ENCODE data around the gene VAV1.
"Not testable (repeated sequence)": the region's sequence is repeated elsewhere in the genome, so short reads cannot be mapped to it uniquely, and the experiment has no call there.

DNA sequence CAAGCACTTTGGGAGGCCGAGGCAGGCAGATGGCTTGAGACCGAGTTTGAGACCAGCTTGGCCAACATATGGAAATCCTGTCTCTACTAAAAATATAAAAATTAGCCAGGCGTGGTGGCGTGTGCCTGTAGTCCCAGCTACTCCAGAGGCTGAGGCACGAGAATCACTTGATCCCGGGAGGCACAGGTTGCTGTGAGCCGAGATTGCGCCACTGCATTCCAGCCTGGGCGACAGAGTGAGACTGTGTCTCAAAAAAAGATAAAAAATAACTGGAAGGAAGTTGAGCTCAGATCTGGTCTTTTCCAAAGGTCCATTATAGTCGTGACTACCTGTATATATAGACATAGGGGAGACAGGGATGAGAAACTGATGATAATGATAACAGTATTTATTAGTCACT lies 24.0 kb upstream of the VAV1 start:
- TF ChIP-seq, protein P1, sequence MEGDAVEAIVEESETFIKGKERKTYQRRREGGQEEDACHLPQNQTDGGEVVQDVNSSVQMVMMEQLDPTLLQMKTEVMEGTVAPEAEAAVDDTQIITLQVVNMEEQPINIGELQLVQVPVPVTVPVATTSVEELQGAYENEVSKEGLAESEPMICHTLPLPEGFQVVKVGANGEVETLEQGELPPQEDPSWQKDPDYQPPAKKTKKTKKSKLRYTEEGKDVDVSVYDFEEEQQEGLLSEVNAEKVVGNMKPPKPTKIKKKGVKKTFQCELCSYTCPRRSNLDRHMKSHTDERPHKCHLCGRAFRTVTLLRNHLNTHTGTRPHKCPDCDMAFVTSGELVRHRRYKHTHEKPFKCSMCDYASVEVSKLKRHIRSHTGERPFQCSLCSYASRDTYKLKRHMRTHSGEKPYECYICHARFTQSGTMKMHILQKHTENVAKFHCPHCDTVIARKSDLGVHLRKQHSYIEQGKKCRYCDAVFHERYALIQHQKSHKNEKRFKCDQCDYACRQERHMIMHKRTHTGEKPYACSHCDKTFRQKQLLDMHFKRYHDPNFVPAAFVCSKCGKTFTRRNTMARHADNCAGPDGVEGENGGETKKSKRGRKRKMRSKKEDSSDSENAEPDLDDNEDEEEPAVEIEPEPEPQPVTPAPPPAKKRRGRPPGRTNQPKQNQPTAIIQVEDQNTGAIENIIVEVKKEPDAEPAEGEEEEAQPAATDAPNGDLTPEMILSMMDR (IDR thresholded peaks at IDR 0.05; ENCODE audit: control extremely low read depth in 1 of 3, insufficient read depth in 1 of 3, low read depth in 1 of 3, low read length in 3 of 3), result not testable (repeated sequence)
- TF ChIP-seq POLR2AphosphoS5 (IDR thresholded peaks at IDR 0.05; ENCODE audit: low read depth, low read length); TAF1 (IDR thresholded peaks at IDR 0.05; ENCODE audit: low read depth, low read length); EZH2 (IDR thresholded peaks at IDR 0.05; ENCODE audit: low read depth, low read length, severe bottlenecking); TCF12 (IDR thresholded peaks at IDR 0.05; ENCODE audit: low read depth, low read length); GABPA (IDR thresholded peaks at IDR 0.05; ENCODE audit: borderline replicate concordance, insufficient read depth, low read length); POLR2A (IDR thresholded peaks at IDR 0.05; ENCODE audit: control extremely low read depth in 1 of 2, low read depth in 2 of 2, low read length in 2 of 2): not testable (repeated sequence)

Measured in H1 (cell line).